ENCODE measurements around the gene ANAPC15.

DNA sequence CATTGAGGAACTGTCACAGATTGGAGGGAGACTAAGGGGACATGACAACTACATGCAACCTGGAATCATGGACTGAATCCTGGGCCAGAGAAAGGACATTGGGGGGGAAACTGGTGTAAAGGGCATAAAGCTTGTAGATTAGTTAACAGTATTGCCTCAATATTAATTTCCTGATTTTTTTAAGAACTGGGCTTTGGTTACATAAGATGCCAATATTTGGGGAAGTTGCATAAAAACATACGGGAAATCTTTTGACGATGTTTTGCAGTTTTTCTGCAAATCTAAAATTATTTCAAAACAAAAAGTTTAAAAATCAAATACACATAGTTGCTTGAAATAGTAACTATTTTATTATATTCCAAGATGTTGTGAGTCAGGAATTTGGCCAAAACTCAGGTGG is 20.2 kb upstream of the ANAPC15 start:
- TF ChIP-seq, protein P1, sequence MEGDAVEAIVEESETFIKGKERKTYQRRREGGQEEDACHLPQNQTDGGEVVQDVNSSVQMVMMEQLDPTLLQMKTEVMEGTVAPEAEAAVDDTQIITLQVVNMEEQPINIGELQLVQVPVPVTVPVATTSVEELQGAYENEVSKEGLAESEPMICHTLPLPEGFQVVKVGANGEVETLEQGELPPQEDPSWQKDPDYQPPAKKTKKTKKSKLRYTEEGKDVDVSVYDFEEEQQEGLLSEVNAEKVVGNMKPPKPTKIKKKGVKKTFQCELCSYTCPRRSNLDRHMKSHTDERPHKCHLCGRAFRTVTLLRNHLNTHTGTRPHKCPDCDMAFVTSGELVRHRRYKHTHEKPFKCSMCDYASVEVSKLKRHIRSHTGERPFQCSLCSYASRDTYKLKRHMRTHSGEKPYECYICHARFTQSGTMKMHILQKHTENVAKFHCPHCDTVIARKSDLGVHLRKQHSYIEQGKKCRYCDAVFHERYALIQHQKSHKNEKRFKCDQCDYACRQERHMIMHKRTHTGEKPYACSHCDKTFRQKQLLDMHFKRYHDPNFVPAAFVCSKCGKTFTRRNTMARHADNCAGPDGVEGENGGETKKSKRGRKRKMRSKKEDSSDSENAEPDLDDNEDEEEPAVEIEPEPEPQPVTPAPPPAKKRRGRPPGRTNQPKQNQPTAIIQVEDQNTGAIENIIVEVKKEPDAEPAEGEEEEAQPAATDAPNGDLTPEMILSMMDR (IDR thresholded peaks at IDR 0.05; ENCODE audit: low read length): no peak
- TF ChIP-seq EZH2 (optimal IDR thresholded peaks at IDR 0.05; ENCODE audit: low read depth, low read length) (no peak), EZH2phosphoT487 (IDR thresholded peaks at IDR 0.05; ENCODE audit: low read length) (no peak)
